Breast epithelium (tissue), 4 donors: ENCODE data around the gene GPR152. TPM values are rescaled to one million over a fixed set of nuclear protein-coding genes. Genes with fewer than 3 reads are reported as not detected.

ENCODE experiments used
- DNase-seq, 2 donors: peaks; one replicate each; pipeline ENCODE4 v3.0.0-alpha.2; 2019; ENCODE audit warnings: low spot score in 2 of 2
- H3K27ac ChIP-seq, 2 donors: fragments of 200-600 bp; sonication (generic) in 1 of 2; one replicate each; pipeline ENCODE4 v1.5.1; 2016 to 2019; ENCODE audit warnings: mild to moderate bottlenecking in 1 of 2
- H3K27me3 ChIP-seq, 2 donors: fragments of 200-600 bp; sonication (generic) in 1 of 2; one replicate each; pipeline versions ENCODE4 v1.5.1 to v1.6.0; 2017 to 2019; ENCODE audit warnings: control low read depth in 1 of 2, mild to moderate bottlenecking in 1 of 2
- H3K36me3 ChIP-seq: fragments of 200-600 bp; one replicate; pipeline ENCODE4 v1.5.1; 2019
- H3K4me1 ChIP-seq, 2 donors: fragments of 200-600 bp; sonication (generic); one replicate each; pipeline ENCODE4 v1.5.1; 2016 to 2019; ENCODE audit warnings: control low read depth in 1 of 2
- H3K4me3 ChIP-seq, 3 donors: fragments of 200-600 bp; sonication (generic); 1 replicate in 2 of 3; 2 replicates in 1 of 3; pipeline ENCODE4 v1.5.1; 2016 to 2019; ENCODE audit warnings: mild to moderate bottlenecking in 3 of 3, moderate library complexity in 2 of 3
- H3K9me3 ChIP-seq, 2 donors: fragments of 200-600 bp; sonication (generic) in 1 of 2; one replicate each; pipeline ENCODE4 v1.5.1; 2016 to 2019; ENCODE audit warnings: control low read depth in 1 of 2
- POLR2A ChIP-seq: fragments of 450-650 bp; IDR thresholded peaks from one replicate; pipeline ENCODE4 v1.6.1; 2016; ENCODE audit warnings: antibody characterized with exemption, mild to moderate bottlenecking, moderate library complexity
- POLR2AphosphoS5 ChIP-seq, 3 donors: sonication (generic); formaldehyde crosslinking; IDR thresholded peaks; one replicate each; pipeline ENCODE4 v1.6.1; 2017; ENCODE audit warnings: antibody characterized with exemption in 3 of 3
- intact Hi-C: fragments of 100-400 bp; cut with DNase I; formaldehyde crosslinking; loops from one replicate; pipeline ENCODE4 v1.15.1; 2023; ENCODE audit warnings: low total_unique reads
- total RNA-seq, 3 donors: library from RNA; depleted of rRNA; stranded (reverse); fragments of >200 nt; gene quantifications; one replicate each; pipeline ENCODE4 v1.1.0, GENCODE V29; 2016
- TF ChIP-seq, protein P1 (sequence below), 3 donors: fragments of 450-650 bp; IDR thresholded peaks; one replicate each; pipeline ENCODE4 v1.5.1; 2016 to 2017; ENCODE audit warnings: antibody characterized with exemption in 3 of 3, mild to moderate bottlenecking in 3 of 3, moderate library complexity in 3 of 3

GPR152 gene
- total RNA-seq, 3 donors from 2014 or later: not detected

DNA sequence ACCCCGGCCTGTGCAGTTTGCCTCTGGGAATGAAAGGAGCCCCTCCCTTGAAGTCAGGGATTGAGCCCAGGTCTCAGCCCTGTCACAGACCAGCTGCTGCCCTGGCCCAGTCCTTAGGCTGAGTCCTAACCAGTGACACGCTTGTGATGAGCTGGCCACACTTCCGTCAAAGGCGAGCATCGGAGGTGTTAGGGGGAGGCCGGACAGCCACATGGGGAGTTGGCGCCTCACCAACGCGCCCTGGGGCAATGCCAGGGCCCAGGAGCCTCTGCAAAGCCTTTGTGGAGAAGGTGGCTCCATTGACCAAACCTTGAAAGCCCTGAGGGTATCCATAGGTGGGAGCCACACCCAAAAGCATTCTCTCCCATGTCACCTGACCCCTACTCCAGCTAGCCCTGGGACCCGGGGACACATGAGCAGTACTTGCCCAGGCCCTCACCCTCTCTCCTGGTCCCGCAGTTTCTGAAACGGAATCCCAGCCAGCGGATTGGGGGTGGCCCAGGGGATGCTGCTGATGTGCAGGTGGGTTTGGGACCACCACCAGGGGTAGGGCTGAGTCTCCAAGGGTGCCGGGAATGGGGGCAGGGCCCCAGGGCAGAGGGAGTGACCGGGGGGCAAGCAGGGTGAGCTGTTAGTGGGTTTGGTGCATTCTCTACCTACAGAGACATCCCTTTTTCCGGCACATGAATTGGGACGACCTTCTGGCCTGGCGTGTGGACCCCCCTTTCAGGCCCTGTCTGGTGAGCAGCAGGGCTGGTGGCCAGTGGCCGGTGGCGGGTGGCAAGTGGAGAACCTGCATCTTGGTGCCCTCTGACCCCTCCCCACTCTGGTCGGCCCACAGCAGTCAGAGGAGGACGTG, 18.8 kb downstream of the GPR152 start:
- Histone ChIP-seq H3K27ac (no peak overlapping the region), H3K4me3 (no peak overlapping the region), H3K36me3 (no peaks in the 10 kb centered on the region), H3K9me3 (no peaks in the 10 kb centered on the region), H3K4me1 (peaks cover 0 to 8% of the 10 kb centered on the region in 2 donors), H3K27me3 (no peaks in the 10 kb centered on the region)
- DNase-seq: no peak
- TF ChIP-seq, protein P1, sequence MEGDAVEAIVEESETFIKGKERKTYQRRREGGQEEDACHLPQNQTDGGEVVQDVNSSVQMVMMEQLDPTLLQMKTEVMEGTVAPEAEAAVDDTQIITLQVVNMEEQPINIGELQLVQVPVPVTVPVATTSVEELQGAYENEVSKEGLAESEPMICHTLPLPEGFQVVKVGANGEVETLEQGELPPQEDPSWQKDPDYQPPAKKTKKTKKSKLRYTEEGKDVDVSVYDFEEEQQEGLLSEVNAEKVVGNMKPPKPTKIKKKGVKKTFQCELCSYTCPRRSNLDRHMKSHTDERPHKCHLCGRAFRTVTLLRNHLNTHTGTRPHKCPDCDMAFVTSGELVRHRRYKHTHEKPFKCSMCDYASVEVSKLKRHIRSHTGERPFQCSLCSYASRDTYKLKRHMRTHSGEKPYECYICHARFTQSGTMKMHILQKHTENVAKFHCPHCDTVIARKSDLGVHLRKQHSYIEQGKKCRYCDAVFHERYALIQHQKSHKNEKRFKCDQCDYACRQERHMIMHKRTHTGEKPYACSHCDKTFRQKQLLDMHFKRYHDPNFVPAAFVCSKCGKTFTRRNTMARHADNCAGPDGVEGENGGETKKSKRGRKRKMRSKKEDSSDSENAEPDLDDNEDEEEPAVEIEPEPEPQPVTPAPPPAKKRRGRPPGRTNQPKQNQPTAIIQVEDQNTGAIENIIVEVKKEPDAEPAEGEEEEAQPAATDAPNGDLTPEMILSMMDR (IDR thresholded peaks at IDR 0.05): no peak
- TF ChIP-seq POLR2AphosphoS5 (IDR thresholded peaks at IDR 0.05) (no peak), POLR2A (no peak)
- intact Hi-C loops: no loop called here

DNA sequence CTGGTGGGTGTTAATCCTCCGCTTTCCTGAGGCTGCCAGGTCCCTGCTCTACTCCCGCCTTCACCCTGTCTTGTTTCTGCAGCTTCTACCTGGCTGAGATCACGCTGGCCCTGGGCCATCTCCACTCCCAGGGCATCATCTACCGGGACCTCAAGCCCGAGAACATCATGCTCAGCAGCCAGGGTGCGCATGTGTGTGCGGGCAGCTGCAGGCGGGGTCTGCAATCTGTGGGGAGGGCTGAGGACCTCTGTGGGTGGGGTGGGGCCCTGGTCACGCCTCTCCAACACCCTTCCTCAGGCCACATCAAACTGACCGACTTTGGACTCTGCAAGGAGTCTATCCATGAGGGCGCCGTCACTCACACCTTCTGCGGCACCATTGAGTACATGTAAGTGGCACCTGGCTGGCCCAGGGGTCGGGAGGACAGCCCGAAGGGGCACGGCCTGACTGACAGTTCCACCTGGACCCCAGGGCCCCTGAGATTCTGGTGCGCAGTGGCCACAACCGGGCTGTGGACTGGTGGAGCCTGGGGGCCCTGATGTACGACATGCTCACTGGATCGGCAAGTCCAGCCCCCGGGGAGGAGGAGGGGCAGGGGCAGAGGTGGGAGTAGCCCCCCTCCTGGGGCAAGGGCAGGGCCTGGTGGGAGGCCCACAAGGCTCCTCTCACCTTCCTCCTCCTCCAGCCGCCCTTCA, 19.7 kb downstream of the GPR152 start:
- intact Hi-C loops: no loop called here
- peaks cover 0 to 8% of the 10 kb centered on the region in 2 donors for H3K4me1 ChIP-seq
- H3K36me3 ChIP-seq: no peaks in the 10 kb centered on the region
- H3K9me3 ChIP-seq: no peaks in the 10 kb centered on the region
- no peaks in the 10 kb centered on the region for H3K27me3 ChIP-seq
- DNase-seq: no peak
- TF ChIP-seq POLR2AphosphoS5 (IDR thresholded peaks at IDR 0.05): no peak
- TF ChIP-seq POLR2A: no peak
- TF ChIP-seq, protein P1 (IDR thresholded peaks at IDR 0.05): no peak
- H3K4me3 ChIP-seq: no peak overlapping the region
- no peak overlapping the region for H3K27ac ChIP-seq

DNA sequence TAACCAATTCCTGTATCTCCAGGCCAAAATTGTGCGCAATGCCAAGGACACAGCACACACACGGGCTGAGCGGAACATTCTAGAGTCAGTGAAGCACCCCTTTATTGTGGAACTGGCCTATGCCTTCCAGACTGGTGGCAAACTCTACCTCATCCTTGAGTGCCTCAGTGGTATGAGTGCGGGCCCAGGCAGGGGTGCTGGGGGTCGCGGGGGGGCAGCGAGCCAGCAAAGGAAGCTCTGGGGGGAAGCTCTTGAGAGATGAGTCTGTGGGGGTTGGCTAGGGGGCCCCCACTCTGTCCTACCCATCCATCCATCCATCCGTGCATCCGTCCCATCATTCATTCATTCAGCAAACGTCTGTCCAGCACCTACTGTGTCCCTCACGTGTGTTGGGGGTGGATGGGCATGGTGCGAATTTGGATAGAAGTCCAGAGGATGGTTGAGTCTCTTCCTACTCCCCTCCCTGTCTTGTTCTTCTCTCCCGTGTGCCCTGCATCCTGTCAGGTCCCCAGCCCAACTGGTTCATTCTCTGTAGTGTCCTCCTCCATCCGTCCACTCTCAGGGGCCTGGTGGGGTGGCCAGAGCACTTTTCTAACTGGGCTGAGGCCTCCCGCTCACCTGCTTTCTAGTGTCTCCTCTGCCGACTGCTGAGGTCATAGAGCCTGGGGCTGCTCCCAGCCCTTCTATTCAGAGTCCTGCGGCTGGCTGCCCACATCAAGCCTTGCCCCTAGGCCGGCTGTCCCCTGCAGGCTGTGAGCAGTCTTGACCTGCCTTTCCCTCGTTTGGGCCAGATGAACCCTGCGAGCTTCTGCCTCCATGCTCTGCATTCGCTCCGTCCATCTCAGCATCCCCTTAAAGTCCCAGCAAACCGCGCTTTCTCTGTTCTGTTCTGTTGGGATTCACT, 20.9 kb downstream of the GPR152 start:
- Histone ChIP-seq H3K36me3 (no peaks in the 10 kb centered on the region), H3K27me3 (no peaks in the 10 kb centered on the region), H3K4me3 (no peak overlapping the region), H3K9me3 (no peaks in the 10 kb centered on the region), H3K27ac (no peak overlapping the region), H3K4me1 (peaks cover 0 to 12% of the 10 kb centered on the region in 2 donors)
- no peak for TF ChIP-seq POLR2AphosphoS5 (IDR thresholded peaks at IDR 0.05)
- TF ChIP-seq, protein P1 (IDR thresholded peaks at IDR 0.05): no peak
- no peak for TF ChIP-seq POLR2A
- DNase-seq: no peak
- intact Hi-C loops: no loop called here

DNA sequence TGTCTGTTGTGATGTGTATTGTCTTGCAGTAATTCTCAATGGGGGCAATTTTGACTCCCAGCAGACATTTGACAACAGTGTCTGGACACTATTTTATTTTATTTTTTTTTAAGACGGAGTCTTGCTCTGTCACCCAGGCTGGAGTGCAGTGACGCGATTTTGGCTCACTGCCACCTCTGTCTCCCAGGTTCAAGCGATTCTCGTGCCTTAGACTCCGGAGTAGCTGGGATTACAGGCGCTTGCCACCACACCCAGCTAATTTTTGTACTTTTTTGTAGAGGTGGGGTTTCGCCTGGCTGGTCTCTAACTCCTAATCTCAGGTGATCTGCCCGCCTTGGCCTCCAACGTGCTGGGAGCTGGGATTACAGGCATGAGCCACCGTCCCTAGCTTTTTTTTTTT, 22.8 kb downstream of the GPR152 start:
- TF ChIP-seq POLR2A: no peak
- no peak for TF ChIP-seq POLR2AphosphoS5 (IDR thresholded peaks at IDR 0.05)
- TF ChIP-seq, protein P1 (IDR thresholded peaks at IDR 0.05): no peak
- Histone ChIP-seq H3K9me3 (no peaks in the 10 kb centered on the region), H3K27me3 (no peaks in the 10 kb centered on the region), H3K27ac (no peak overlapping the region), H3K4me1 (peaks cover 0 to 12% of the 10 kb centered on the region in 2 donors), H3K4me3 (peak overlapping the region in 1 of 3 donors; percentile 76), H3K36me3 (no peaks in the 10 kb centered on the region)
- intact Hi-C loops: no loop called here
- no peak for DNase-seq
